Omental fat pad (tissue), 4 donors: Measurements from ENCODE around the gene BRPF3. TPM values are rescaled to one million over a fixed set of nuclear protein-coding genes. Genes with fewer than 3 reads are reported as not detected.

Experiments
- ATAC-seq: fragments of 150-250 bp; one replicate; pipeline ENCODE4 v1.9.1; 2016; ENCODE audit warnings: mild to moderate bottlenecking, moderate library complexity; ENCODE audit not compliant: low FRiP score
- DNase-seq: peaks from one replicate; pipeline ENCODE4 v3.0.0-alpha.2; 2019; ENCODE audit warnings: low spot score
- CTCF ChIP-seq, 3 donors: fragments of 450-650 bp; IDR thresholded peaks; one replicate each; pipeline ENCODE4 v1.5.1; 2016 to 2017; ENCODE audit warnings: antibody characterized with exemption in 3 of 3, mild to moderate bottlenecking in 3 of 3, moderate library complexity in 2 of 3
- total RNA-seq, 4 donors: library from RNA; depleted of rRNA; stranded (reverse); fragments of >200 nt; gene quantifications; one replicate each; pipeline ENCODE4 v1.1.0, GENCODE V29; 2016

BRPF3 gene
- total RNA-seq, 4 donors from 2014 or later, result 15.8 to 32.1 (median 24.1) TPM

- DNase-seq (no peak), ATAC-seq (no peak)
- no peak for TF ChIP-seq CTCF (IDR thresholded peaks at IDR 0.05)
These were observed 77.4 kb downstream of the BRPF3 start for GRCh38 chr6:36273802-36274514.

- TF ChIP-seq CTCF (IDR thresholded peaks at IDR 0.05), result no peak
- ATAC-seq (no peak), DNase-seq (no peak)
These were observed 80.3 kb downstream of the BRPF3 start for GRCh38 chr6:36276581-36277536.

GRCh38 chr6:36277946-36278470 is 81.5 kb downstream of the BRPF3 start:
- ATAC-seq (no peak), DNase-seq (no peak)
- no peak for TF ChIP-seq CTCF (IDR thresholded peaks at IDR 0.05)

- no peak for TF ChIP-seq CTCF (IDR thresholded peaks at IDR 0.05)
- no peak for ATAC-seq
These were observed 83.9 kb downstream of the BRPF3 start for GRCh38 chr6:36280467-36280866.

GRCh38 chr6:36280983-36281382 is 84.4 kb downstream of the BRPF3 start:
- TF ChIP-seq CTCF (IDR thresholded peaks at IDR 0.05), result no peak
- DNase-seq (no peak), ATAC-seq (no peak)

More at GRCh38 chr6:36280467-36280866, 83.9 kb downstream of the BRPF3 start:
- DNase-seq, result no peak

Other genes starting within 250 kb of the BRPF3 start
- 1 to 10 TPM in 1 of 4 donors, under 1 TPM in 3; 0.12 to 3.3 (median 0.54) TPM for gene SLC26A8, start 172.1 kb upstream of the BRPF3 start, total RNA-seq
- gene MAPK14, start 168.9 kb upstream of the BRPF3 start, total RNA-seq, result 100 to 1,000 TPM in 3 of 4 donors, 10 to 100 TPM in 1; 91.9 to 133 (median 117) TPM
- 10 to 100 TPM; 10.9 to 27.5 (median 17.7) TPM for gene MAPK13, start 66.2 kb upstream of the BRPF3 start, total RNA-seq
- gene PNPLA1, start 73.3 kb downstream of the BRPF3 start, total RNA-seq, result under 1 TPM in 1 of 4 donors, not detected in 3; 0.37 TPM
- not detected for gene BNIP5, start 140.1 kb downstream of the BRPF3 start, total RNA-seq
- 1 to 10 TPM in 3 of 4 donors, under 1 TPM in 1; 0.56 to 5.9 (median 2.8) TPM for gene ETV7, start 190.9 kb downstream of the BRPF3 start, total RNA-seq
- not detected for gene PXT1, start 246.1 kb downstream of the BRPF3 start, total RNA-seq
- 100 to 1,000 TPM in 1 of 4 donors, 10 to 100 TPM in 3; 80.9 to 117 (median 89.4) TPM for gene KCTD20, start 246.3 kb downstream of the BRPF3 start, total RNA-seq